ENCODE measurements around the gene PADI4.

- no peak for TF ChIP-seq POLR2A (IDR thresholded peaks at IDR 0.05)
- no peak for TF ChIP-seq CTCF (IDR thresholded peaks at IDR 0.05)
Observed at GRCh38 chr1:17363351-17363750, 55.4 kb downstream of the PADI4 start.
